DLD1 (cell line): Measurements from ENCODE around the gene CTSO.
"Not testable (repeated sequence)": the region's sequence is repeated elsewhere in the genome, so short reads cannot be mapped to it uniquely, and the experiment has no call there.

Experiments
- in situ Hi-C: cut with HindIII; loops from 2 replicates; pipeline ENCODE4 v1.10.0; 2017; ENCODE audit warnings: low sequenced_read_pairs

Gene CTSO

DNA sequence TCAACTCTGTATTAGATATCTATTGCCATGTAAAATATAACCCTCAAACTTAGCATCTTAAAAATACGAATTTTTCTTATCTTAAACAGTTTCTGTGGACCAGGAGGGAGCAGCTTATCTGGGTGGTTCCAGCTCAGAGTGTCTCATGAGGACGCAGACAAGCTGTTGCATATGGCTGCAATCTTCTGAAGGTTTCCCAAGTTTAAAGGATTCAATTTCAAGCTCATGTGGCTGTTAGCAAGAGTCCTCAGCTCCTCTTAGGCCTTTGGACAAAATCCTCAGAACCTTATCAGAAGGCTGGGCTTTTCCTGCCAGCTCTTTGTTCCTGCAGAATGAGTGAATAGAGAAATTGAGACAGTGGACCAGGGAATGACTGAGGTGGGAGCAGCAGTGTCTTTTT is 2.8 kb upstream of the CTSO start:
- in situ Hi-C loops, result no loop called here

DNA sequence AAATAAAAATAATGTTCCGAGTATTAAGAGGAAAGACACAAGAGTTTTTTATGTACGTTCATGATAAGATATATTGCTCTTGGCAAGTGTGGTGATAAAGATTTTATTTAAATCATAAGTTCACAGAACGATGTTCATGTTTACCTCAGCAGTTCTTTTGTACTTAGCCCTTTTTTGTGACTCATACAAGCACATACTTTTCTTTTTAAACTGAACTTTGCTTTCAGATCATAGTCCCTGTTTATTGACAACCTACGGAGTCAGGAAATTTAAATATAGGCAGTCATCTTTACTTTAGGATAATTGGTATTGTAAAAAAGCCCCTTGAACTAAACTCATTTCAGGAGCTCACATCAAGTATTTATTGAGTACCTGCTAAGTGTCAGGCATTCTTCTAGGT is 1.3 kb upstream of the CTSO start:
- in situ Hi-C loops, result no loop called here

DNA sequence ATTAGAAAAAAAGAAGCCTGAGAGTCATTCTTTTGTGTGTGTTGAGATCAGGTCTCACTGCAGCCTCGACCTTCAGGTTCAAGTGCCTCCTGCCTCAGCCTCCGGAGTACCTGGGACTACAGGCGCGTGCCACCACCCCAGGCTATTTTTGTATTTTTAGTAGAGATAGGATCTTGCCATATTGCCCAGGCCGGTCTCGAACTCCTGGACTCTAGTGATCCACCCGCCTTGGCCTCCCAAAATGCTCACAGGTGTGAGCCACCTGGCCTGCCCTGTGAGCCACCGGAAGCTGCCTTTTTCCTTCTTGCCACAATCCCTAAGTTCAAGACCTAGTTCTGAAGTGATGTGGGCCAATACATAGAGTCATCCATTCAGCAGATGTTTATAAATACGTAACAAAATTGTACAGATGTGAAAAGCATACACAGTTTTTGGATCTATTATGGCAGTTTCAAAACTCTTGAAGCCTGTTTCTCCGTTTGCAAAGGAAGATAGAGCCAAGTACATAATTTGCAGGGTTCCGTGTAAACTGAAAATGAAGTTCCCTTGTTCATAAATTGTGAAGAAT is 536 bp upstream of the CTSO start:
- in situ Hi-C loops, result no loop called here

DNA sequence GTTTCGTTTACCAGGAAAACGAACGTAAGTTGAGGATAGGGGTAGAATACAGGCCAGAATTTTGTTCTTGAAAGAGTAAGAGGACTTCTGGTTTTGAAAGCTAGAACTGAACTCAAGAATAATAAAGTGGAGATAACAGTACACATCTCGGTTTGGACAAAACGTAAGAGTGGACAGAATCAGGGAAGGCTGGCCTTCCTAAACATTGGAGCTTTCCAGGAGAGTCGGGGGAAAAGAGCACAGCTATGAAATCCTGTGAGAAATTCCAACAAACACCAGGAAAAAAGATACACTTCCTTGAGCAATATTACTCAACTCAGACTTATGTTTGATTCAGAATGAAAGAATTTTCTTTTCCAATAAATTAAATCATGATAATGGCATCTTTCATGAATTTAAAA is 1.2 kb downstream of the CTSO start:
- in situ Hi-C loops, result no loop called here

DNA sequence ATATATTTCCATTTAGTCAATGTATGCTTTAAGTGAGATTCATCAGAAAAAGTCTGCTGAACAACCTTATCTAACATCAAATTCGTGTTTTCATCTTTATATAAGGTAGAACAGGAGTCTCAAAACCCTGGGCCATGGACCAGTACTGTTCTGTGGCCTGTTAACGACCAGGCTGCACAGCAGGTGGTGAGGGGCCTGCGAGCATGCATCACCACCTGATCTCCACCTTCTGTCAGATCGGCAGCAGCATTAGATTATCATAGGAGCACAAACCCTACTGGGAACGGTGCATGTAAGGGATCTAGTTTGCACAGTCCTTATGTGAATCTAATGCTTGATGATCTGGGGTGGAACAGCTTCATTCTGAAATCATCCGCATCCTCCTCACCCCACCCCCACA is 3.2 kb downstream of the CTSO start:
- in situ Hi-C loops, result no loop called here

DNA sequence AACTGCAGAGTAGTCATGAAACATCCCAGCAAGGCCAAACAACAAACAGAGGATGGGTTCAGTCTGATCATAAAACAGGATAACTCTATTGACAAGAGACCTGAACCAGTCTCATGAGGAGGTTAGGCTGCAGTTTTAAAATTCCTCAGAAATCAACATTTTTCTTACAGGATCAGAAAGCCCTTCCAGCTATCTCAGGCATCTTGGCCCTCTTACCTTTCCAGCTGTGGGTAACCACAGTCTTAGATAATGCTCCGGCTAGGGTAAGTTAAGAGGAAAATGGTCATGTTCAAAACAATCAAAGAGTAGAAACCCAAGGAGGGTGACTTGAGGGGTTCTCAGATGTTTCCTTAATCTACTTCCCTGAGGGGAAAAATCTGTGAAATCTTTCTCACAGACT is 5.1 kb downstream of the CTSO start:
- in situ Hi-C loops, result no loop called here

DNA sequence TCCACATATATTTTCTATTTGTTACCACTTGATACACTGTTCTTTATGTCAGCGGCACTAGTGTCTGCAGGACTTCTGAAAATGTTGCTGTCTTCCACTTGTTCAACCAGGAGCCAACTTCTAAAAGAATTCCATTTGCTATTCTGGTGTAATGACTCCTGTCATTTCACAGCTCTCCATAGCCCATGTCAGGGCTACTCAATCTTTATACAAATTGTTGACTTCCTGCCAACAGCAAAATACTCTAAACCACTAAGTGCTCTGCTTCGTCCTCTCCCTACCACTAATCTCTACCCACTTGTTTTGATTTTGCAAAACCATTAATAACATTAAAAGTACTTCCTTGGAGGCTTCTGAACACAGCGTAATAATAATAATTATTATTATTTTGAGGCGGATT is 7.2 kb downstream of the CTSO start:
- in situ Hi-C loops, result no loop called here

DNA sequence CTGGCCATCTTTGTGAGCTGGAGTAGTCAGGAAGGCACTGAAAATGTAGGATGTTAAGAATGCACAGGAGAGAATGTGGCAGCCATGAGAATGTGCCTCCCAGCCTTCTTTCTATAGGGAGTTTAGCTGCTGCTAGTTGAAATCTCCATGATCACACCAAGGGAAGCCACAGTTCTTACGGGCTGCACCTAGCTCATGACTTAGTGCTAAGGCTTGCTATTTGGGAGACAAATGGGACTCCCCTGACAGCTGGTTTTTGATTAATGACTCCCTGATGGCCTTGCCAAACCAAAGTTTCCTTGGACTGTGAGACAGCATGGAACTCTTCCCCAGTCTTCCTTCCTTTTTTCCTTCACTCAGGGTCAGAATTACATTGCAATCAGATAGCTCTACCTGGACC is 9.2 kb downstream of the CTSO start:
- in situ Hi-C loops, result no loop called here

DNA sequence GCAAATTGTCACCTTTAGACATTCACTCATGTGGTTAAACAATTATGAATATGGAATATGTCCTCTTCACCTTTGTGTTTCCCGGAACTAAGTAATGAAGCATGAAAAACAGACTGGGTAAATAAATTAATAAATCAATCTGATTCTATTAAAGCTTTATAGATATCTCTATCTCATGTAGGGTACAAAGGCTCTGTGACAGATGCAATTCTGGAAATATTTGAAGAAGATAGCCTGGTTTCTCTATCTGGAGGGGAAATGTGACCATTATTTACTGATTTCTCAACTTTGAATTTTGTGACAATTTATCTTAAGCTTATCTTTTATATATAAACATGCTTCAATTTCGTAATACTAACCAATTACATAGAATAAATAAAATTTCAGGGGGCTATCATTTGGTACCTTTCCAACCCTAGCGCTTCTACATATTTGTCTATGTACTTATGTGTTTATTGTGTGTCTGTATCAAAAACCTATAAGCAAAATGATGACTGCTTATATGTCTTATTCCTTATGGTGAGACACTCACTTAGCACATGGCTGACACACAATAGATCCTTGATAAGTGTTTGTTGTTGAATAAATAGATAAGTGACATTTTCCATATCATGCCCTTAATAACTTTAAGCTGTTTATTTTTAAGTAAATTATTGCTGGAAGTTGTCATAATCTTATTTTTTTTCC is 9.9 kb downstream of the CTSO start:
- in situ Hi-C loops, result no loop called here

DNA sequence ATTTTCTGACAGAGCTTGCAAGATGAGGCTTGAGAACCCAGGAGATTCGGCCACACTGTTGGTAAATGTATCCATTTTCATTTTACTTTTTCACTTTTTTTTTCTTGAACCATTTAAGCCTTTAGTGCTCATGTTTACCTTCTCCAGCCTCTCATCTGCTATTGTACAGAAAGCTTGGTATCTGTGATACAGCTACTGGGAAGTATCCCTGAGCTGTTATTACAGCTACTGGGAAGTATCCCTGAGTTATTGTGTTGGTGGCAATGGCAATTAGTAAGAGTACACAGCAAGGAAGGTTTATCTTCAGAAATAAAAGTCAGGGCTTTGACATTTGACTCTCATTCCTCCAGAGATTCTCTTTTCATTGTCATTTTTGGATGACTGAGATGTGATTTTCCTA is 11.8 kb downstream of the CTSO start:
- in situ Hi-C loops, result no loop called here

DNA sequence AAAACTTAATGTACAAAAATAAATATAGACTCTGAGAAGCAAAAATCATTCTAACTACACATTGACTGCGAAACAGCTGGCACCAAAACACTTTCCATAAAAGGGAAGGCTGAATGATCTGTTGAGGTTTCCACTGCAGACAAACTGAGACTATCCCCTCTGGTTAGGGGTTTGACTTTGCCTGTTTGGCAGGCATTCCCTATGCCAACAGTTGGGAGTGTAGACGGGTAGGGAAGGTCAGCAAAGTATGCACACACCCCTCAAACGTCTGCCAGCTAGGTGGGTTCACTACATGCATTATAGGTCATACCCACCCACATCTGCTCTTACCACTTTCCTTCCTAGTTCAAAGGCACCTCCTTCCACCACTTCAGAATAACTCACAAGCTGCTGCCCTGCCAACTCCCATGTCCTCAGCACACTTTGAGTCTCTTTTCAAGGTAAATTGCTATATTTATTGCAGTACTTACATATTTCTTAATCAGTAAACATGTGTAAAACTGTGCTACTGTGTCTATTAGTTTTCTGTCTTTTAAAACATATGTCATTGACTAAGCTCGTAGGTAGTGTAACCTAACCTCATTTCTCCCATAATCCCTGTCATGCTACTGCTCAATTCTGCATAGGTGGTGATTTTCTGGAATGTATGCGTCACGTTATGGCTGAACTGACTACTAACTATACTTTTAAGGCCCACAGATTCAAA is 12.4 kb downstream of the CTSO start:
- in situ Hi-C loops, result no loop called here

DNA sequence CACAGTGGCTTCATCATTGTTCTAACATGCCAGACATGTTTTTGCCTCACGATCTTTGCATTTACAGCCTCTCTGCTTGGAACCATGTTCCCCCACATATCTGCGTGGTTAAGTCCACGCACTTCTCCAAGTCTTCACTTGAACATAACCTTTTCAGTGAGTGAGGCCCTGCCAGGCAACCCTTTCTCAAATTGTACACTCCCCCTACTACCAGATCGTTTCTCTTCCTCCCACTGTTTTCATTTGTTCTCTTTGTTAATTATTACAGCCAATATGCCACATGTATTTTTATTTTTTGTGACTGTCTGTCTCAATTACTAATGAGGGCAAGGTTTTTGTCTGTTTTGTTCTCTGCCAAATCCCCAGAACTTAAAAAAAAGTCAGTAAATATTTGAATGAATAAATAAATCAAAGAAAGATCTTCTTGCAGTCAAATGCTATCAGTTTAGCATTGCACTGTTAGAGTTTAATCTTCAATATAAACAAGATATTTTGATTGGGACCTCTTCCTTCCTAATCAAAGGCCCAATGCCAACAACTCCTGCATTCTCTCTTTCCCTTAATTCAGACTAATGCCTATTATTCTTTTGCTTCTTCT is 18.2 kb downstream of the CTSO start:
- in situ Hi-C loops, result no loop called here

DNA sequence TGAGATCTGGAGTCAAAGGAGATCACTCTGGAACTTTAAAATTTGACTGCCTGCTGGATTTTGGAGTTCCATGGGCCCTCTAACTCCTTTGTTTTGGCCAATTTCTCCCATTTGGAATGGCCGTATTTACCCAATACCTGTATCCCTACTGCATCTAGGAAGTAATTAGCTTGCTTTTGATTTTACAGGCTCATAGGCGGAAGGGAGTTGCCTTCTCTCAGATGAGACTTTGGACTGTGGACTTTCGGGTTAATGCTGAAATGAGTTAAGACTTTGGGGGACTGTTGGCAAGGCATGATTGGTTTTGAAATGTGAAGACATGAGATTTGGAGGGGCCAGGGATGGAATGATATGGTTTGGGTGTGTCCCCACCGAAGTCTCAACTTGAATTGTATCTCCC is 19.0 kb downstream of the CTSO start:
- in situ Hi-C loops, result not testable (repeated sequence)

DNA sequence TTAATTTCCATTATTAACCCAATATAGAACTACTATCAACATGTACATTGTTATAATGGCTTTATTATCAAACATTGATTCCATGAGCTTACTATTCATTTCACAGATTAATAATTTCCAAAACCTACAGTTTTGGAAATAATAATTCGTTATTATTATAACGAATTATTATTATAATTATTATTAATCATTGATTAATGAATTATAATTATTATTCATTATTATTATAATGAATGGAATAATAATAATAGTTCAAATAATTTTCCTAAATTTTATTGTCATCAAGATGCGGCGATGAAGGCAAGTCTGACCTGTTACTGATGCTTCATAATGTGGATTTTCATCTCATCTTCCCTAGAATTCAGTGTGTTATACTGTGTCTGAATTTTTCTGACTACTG is 22.0 kb downstream of the CTSO start:
- in situ Hi-C loops, result no loop called here

DNA sequence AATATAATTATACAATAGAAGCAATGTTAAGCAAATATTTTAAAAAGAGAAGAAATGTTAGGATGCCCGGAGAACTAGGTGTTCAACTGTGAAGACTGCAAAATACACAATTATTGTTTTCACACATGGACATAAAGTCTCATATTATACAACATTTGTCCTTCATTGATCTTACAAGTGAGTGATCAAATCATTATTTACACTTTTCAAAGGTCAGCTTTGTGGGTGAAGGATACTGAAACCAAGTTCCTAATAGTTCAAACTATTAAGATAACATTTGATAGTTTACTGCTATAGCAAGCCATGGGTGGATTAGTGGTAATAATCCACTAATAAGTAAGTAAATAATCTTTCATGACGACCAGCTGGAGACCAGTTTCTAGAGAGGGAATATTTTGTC is 23.3 kb downstream of the CTSO start:
- in situ Hi-C loops, result no loop called here

DNA sequence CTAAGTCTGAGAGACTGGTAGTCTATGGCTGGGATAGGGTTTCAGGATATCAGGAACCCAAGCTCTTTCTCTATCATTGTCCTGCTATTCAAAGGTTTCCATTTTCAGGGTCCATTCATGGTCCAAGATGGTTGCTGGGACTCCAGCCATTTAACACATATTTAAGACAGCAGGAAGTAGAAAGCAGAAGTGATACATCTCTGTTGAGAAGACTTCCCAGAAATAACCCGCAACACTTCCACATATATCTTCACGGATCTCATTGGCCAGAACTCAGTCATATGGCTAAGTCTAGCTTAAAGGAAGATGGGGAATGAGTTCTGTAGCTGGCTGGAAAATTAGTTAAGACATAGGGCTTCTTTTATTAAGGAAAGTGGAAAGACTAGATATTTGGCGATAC is 23.8 kb downstream of the CTSO start:
- in situ Hi-C loops, result no loop called here

DNA sequence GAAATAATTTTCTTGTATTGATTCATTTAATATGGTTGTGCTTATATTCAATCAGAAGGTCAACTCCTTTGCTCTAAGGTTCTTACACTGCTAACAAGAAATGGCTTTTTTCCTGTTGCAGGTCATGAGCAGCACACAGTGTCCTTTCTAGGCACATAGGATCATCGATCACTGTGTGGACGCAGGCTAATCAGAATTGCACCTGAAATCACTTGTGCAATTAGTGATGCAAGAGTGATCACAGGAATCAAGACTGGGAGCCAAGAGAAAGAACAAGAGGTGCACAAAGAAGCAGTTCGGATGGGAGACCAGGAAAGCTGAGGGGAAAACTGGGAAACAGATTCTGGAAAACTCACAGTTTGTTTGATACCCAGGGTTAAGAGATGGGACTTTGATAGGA is 29.0 kb downstream of the CTSO start:
- in situ Hi-C loops, result no loop called here

DNA sequence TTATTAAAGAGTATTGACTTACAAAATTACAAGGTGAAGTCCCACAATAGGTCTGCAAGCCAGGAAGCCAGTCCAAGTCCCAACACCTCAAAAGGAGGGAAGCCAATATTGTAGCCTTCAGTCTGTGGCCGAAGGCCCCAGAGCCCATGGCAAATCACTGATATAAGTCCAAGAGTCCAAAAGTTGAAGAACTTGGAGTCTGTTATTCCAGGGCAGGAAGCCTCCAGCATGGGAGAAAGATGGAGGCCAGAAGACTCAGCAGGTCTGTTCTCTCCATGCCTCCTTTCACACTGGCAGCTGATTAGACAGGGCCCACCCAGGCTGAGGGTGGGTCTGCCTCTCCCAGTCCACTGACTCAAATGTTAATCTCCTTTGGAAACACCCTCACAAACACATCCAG is 32.1 kb downstream of the CTSO start:
- in situ Hi-C loops, result no loop called here

DNA sequence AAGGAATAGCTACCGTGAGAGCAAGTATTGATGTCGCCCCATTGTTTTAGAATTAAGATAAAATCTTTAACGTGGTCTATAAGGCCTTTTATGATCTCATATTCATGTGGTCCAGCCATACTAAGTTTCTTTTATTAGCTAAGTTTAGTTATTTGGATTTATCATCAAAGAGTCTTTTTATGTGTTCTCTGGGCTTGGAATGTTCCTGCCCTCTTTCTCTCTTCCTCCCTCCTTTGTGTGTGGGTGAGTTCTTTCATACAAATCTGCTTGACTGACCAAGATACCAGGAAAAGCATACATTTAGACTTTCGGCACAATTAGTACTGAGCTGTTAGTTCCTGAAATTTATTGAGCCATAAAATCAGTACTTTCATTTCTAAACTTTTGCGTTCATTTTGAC is 38.9 kb downstream of the CTSO start:
- in situ Hi-C loops, result no loop called here

DNA sequence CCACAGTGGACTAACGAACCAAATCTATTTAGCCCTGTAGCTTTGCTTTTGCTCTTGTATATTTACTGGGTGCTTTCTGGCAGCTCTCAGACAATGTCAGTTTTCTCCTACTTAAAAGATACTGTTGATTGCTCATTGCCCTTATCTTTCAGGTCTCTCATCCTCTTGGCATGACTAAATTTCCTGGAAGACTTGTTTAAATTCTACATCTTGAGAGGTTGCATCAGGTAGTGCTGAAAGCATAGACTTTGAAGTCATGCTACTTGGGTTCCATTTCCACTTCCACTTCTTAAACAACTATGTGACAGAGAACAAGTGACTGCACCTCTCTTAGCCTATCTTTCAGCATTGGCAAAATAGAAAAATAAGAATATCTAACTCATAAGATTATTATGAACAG is 41.8 kb downstream of the CTSO start:
- in situ Hi-C loops, result no loop called here

DNA sequence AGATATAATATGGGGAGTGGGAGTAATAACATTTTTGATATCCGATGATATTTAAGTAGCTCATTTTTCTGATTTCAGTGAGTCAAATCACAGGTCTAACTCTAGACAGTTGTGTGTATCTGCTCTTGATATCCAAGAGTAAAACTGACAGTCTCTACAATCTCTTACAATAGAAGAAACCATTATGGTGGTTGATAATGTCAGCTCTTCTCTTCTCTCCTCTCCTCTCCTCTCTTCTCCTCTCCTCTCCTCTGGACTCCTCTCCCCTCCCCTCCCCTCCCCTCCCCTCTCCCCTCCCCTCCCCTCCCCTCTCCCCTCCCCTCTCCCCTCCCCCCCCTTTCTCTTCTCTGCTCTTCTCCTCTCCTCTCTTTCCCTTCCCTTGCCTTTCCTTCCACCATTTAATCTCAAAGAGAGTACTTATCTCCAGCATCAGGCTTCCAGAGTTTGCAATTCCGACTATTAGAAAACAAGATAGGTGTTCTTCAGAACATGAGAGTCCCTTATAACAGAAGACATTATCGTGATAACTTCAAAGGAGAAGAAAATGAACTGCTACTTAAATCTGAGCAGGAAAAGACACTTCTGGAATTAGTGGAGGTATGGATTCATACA is 43.9 kb downstream of the CTSO start:
- in situ Hi-C loops, result loop anchor here (5.0 kb wide), 1 partner anchor 102 kb away; no protein-coding TSS in a partner anchor
